Fibroblast of skin of left biceps (primary cell): Measurements from ENCODE around the gene SNX4.
"Not testable (repeated sequence)": the region's sequence is repeated elsewhere in the genome, so short reads cannot be mapped to it uniquely, and the experiment has no call there.

Source experiments
- DNase-seq, 2 experiments: peaks; one replicate each; pipeline ENCODE4 v3.0.0-alpha.2; 2013; ENCODE audit warnings: low read depth in 2 of 2

Gene SNX4

DNA sequence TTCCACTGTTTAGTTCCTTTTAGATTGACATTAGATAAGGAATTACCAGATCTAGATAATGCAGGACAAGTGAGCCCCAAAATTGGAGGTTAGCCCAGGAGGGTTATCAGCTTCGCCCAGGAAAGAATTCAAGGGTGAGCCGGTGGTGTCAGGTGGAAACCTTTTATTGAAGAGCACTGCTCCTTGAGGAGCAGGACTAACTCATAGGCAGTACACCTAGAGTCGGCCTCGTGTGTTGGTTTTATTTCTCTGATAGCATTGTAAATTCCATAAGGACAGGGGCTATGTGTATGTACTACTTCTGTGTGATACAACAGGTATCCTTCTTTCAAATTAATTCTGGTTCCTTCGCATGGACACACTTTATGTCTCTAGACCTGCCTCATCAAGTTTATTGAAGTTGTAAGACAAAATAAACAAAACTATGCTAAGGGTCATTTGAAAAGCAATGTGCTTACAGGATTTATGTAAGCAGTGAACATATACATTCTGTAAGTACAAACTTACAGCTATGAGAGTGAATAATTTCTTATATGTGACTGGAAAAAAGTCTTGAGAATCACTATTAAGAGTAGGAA is 57.2 kb downstream of the SNX4 start:
- DNase-seq, result no peak

DNA sequence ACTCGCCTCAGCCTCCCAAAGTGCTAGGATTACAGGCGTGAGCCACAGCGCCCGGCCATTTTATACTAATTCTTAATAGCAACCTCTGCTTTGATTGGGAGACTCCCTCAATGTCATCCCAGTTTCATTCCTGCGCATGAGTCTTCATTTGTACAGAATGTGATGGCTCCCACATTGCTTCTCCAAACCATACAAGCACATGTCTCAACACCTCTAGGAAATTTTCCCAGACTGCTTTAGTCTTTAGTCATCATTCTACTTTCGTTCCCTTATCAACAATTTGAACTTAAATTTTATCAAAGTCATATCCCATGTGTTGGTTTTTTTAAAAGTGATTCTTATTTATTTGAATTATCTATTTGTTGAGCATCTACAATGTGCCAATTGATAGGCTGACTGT is 58.1 kb downstream of the SNX4 start:
- no peak for DNase-seq

- DNase-seq, result no peak
Measured at GRCh38 chr3:125460233-125460632, 59.8 kb downstream of the SNX4 start.

- peak; percentile 74 to 79 for DNase-seq
Measured at GRCh38 chr3:125443923-125444322, 76.1 kb downstream of the SNX4 start.

DNA sequence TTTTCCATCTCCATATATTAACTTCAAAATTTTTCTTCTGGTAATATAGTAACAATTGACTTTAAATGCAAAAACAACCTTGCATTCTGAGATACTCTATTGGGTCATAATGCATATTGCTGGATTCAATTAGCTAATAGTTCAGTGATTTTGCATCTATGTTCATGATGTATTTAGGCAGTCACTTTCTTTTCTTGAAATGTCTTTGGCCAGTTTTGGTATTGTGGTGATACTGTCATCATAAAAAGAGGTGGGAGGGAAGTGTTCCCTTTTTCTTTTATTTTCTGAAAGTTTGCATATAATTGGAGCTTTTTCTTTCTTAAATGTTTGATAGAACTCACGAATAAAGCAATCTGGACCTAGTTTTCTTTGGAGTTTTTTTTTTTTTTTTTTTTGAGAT is 77.5 kb downstream of the SNX4 start:
- no peak for DNase-seq

- no peak for DNase-seq
Measured at GRCh38 chr3:125440970-125441369, 79.0 kb downstream of the SNX4 start.

GRCh38 chr3:125440559-125440955 is 79.4 kb downstream of the SNX4 start:
- no peak for DNase-seq

GRCh38 chr3:125437631-125438435 is 82.2 kb downstream of the SNX4 start:
- no peak for DNase-seq

DNA sequence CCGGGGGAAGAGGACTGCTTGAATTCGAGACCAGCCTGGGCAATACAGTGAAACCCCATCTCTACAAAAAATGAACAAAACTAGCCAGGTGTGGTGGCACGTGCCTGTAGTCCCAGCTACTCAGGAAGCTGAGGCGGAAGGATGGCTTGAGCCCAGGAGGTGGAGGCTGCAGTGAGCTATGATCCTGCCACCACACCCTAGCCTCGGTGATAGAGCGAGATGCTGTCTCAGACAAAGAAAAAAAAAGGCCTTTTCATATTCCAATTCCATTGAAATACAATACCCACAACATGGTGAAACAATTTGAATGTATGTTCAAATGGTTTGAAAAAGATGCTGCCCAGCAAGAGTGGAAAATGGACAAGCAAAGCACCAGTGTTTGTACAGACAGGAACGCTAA is 83.1 kb downstream of the SNX4 start:
- no peak for DNase-seq

GRCh38 chr3:125435231-125435630 is 84.8 kb downstream of the SNX4 start:
- no peak for DNase-seq

DNA sequence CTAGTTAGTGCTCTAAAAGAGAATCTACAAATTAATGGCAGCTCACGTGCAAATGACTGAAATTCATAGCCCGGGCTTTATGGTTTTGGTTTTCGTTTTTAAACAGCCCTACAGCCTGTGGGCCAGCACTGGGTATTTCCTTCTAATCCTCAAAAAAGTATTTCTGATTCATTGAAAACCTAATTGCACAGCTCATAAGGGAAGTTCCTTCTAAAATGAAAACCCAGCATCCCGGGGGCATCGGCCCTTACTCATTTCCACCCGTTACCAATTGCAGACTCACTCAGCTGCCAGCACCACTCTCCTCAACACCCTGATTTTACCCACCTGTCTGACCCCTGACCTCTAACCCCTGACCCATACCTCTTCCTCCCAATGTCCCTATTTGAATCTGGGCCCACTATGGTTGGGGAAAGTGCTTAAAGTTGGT is 85.4 kb downstream of the SNX4 start:
- no peak for DNase-seq

GRCh38 chr3:125433611-125434041 is 86.4 kb downstream of the SNX4 start:
- no peak for DNase-seq

- no peak for DNase-seq
Measured at GRCh38 chr3:125433091-125433534, 86.9 kb downstream of the SNX4 start.

DNA sequence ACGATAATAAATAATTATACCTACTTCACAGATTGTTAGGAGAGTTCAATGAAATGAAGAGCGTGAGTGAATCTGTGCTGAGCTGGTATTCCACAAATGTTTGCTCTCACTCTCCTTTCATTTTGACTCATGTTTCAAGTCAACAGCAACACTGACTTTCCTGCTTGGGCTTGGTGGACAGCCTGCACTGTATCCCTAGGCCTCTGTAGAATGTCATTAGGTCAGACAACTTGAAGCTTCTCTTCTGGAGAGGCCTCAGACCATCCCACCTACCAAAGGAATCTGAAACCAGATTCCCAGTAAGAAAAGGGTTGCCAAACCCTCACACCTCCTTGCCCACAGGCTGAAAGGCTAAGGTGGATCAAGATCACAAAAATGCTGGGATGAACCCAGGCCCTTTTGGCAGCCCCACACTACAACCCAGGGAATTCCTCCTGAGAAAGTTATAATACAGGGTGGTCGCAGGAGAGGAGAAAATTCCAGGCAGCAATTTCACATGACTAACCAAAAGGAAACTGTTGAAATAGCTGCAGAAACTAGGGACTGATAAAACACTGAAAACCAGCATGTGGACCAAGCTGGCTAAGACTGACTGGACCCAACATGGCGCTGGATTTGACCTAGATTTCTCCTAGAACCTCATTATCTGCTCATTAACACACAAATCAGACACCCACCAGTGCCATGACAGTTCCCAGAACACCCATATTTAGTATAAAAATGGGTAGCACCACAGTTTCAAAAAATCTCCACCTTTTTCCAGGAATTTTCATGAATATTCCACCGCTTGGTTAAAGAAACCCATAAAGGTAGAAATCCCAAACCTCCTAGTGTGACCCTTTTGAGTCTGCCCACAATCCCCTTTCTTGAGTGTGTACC is 87.9 kb downstream of the SNX4 start:
- DNase-seq, result no peak

DNA sequence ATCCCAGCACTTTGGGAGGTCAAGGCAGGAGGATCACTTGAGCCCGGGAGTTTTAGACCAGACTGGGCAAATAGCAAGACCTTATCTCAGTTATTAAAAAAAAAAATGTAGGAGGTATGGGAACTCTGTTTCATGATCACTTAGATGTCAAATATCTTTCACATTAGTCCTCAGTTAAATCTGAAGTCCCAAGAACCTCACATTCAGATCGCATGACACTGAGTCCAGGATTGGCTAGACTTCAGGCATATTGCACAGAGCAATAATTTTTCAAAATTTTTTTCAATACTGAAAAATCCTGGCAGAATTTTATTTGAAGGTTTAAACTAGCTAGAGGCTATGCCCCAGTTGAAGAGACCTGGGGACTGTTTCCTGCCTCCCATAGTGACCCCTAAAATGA is 88.6 kb downstream of the SNX4 start:
- DNase-seq, result no peak

- no peak for DNase-seq
Measured at GRCh38 chr3:125428216-125428830, 91.7 kb downstream of the SNX4 start.

DNA sequence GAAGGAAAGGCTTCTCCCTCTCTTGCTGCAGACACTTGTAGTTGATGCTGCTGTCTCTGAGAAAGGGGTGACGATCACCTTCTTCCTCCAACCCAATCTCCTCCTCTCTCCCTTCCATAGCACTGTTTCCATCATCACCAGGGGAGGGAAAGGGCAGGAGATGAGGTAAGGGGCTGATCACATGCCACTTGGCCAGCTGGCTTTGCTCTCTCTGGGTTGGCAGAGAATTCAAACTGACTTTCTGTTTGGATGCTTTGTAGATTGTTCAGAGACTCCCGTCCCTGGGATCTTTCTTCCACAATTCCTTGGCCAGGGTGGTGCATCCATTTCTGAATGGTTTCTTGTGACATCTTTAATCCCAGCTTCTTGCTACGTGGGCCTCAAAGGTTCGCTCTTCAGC is 101.7 kb downstream of the SNX4 start:
- no peak for DNase-seq

DNA sequence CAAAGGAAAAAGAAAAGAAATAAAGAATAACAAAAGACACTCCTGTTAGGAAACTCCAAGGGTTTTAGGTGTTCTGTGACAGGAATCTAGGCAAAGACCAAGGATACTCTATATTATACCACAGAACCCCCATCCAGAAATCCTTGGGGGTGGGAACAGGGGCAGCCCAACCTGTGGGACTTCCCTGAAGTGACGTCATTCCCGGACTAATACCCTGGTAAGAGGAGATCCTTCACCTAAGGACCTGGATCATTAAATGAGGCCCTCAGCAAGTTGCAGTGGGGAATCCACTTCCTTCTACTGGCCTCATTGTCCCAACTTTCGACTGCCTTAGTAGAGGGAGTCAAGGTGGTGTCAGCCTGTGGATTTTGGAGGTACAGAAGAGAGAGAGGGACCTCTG is 103.8 kb downstream of the SNX4 start:
- DNase-seq, result no peak

DNA sequence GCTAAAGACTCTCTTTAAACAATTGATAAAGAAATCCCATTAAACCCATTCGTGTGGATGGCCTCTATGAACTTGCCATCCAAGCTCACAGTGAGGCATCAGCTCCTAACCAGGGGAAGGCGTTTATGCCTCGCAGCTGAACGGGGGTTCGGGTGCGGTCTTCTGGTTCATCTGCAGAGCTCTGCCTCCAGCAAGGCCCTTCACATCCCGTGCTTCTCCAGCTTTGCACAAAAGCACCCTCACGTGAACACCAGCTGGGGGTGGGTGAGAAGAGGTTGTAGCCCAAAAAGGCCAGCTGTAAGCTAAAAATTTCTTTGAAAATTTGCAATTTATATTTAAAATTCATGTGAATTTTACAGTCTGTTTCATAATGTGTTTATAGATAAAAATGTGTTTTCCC is 105.3 kb downstream of the SNX4 start:
- DNase-seq, result no peak

DNA sequence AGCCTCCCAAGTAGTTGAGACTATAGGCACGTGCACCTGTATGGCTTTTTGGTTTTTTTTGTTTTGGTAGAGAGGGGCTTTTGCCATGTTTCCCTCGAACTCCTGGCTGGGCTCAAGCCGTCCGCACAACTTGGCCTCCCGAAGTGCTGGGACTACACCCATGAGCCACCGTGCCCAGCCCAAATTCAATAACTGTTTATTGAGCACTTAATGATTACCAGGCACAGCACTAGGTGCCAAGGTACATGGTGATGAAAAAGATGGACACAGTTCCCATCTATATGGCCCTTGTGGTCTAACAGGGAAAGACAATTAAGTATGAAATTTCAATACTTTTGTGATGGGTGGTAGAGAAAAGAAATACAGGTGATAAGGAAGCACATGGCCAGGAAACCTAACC is 109.1 kb downstream of the SNX4 start:
- DNase-seq, result no peak

- DNase-seq, result no peak
Measured at GRCh38 chr3:125406070-125406469, 113.9 kb downstream of the SNX4 start.

DNA sequence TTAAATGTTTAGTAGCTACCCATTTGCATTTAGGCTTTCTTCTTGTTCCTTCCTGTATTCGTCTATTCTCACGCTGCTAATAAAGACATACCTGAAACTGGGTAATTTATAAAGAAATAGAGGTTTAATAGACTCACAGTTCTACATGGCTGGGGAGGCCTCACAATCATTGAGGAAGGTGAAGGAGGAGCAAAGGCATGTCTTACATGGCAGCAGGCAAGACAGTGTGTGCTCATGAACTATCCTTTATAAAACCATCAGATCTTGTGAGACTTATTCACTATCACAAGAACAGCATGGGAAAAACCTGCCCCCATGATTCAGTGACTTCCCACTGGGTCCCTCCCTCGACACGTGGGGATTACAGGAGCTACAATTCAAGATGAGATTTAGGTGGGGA is 114.5 kb downstream of the SNX4 start:
- DNase-seq, result not testable (repeated sequence)
